A549 (cell line): ENCODE measurements around the gene RALGDS. TPM values are rescaled to one million over a fixed set of nuclear protein-coding genes. Genes with fewer than 3 reads are reported as not detected.

Experiments
- ATAC-seq, 2 experiments: fragments of 200-7000 bp in 1 of 2; fragments of >200 bp in 1 of 2; cut with Nextera tagmentation in 1 of 2; cut with Tn5 transposase in 1 of 2; 3 replicates each; pipeline versions ENCODE4 v1.8.0 to v1.9.1; 2018 to 2020; ENCODE audit warnings: mild to moderate bottlenecking in 1 of 2, moderate library complexity in 1 of 2
- CTCF ChIA-PET: fragments of 300-600 bp; sonication (Branson Sonifier 250); formaldehyde crosslinking; extraction: SDS; loops from one replicate; lab custom pipeline; 2021; ENCODE audit warnings: antibody characterized with exemption, inconsistent platforms; lab: Yijun Ruan, JAX
- POLR2A ChIA-PET: fragments of 350-600 bp; formaldehyde crosslinking; extraction: SDS; loops from one replicate; lab custom pipeline; 2021; ENCODE audit warnings: antibody characterized with exemption, inconsistent platforms; lab: Yijun Ruan, JAX
- DNase-seq, 2 experiments: peaks; one replicate each; pipeline versions ENCODE4 v3.0.0 to v3.0.0-alpha.2; 2011 to 2016; ENCODE audit warnings: low read depth in 1 of 2, low spot score in 1 of 2
- FAIRE-seq: peaks from 2 replicates; lab custom pipeline; 2011; peaks lifted over from hg19 to GRCh38; lab: Jason Lieb, UNC
- H3K27ac ChIP-seq, 2 experiments: fragments of >200 bp; sonication (Bioruptor Twin); formaldehyde crosslinking; 3 replicates each; pipeline ENCODE4 v1.5.1; 2016 to 2017
- H3K4me1 ChIP-seq: fragments of >200 bp; sonication (Bioruptor Twin); formaldehyde crosslinking; 3 replicates; pipeline ENCODE4 v1.6.1; 2016
- H3K4me2 ChIP-seq: fragments of >200 bp; sonication (Bioruptor Twin); formaldehyde crosslinking; 3 replicates; pipeline ENCODE4 v1.6.1; 2016
- H3K4me3 ChIP-seq: fragments of >200 bp; sonication (Bioruptor Twin); formaldehyde crosslinking; 3 replicates; pipeline ENCODE4 v1.5.1; 2016
- H3K9me3 ChIP-seq: fragments of >200 bp; sonication (Bioruptor Twin); formaldehyde crosslinking; 3 replicates; pipeline ENCODE4 v1.6.1; 2016
- CHD2 ChIP-seq: fragments of 150-350 bp; IDR thresholded peaks from 2 replicates; pipeline ENCODE4 v1.6.1; 2014; ENCODE audit warnings: low read length; ENCODE audit not compliant: partially characterized antibody
- CHD4 ChIP-seq: fragments of 200-600 bp; sonication (generic); IDR thresholded peaks from 2 replicates; pipeline ENCODE4 v1.6.1; 2016; ENCODE audit warnings: antibody characterized with exemption, mild to moderate bottlenecking, borderline replicate concordance
- EHMT2 ChIP-seq: fragments of 200-600 bp; sonication (generic); IDR thresholded peaks from 2 replicates; pipeline ENCODE4 v1.6.1; 2016; ENCODE audit warnings: antibody characterized with exemption, low read depth, mild to moderate bottlenecking, moderate library complexity
- ESRRA ChIP-seq: fragments of 150-350 bp; IDR thresholded peaks from 2 replicates; pipeline ENCODE4 v1.6.1; 2014; ENCODE audit warnings: mild to moderate bottlenecking, low read length, borderline replicate concordance
- HOXB13 ChIP-seq: fragments of 250-450 bp; sonication (Bioruptor Pico); IDR thresholded peaks from 2 replicates; pipeline ENCODE4 v1.5.0; 2020; ENCODE audit warnings: low read depth, mild to moderate bottlenecking, moderate library complexity
- HOXB5 ChIP-seq: fragments of 250-450 bp; sonication (Bioruptor Pico); IDR thresholded peaks from 2 replicates; pipeline ENCODE4 v1.5.0; 2020; ENCODE audit warnings: mild to moderate bottlenecking, moderate library complexity
- JUNB ChIP-seq: fragments of >200 bp; sonication (Bioruptor Twin); formaldehyde crosslinking; IDR thresholded peaks from 2 replicates; pipeline ENCODE4 v1.6.1; 2016
- MYC ChIP-seq: IDR thresholded peaks from 2 replicates; pipeline ENCODE4 v1.6.1; 2012; ENCODE audit warnings: mild to moderate bottlenecking, inconsistent platforms, low read length, improper control_type of control experiment, borderline replicate concordance
- NR3C1 ChIP-seq: fragments of >200 bp; sonication (Bioruptor Twin); formaldehyde crosslinking; IDR thresholded peaks from 3 replicates; pipeline ENCODE4 v1.6.1; 2017
- RAD21 ChIP-seq, 2 experiments: fragments of >200 bp in 1 of 2; sonication (Bioruptor Twin) in 1 of 2; formaldehyde crosslinking in 1 of 2; IDR thresholded peaks in 1 of 2; conservative IDR thresholded peaks in 1 of 2; 2 replicates in 1 of 2; 3 replicates in 1 of 2; pipeline ENCODE4 v1.6.1; 2012 to 2018; ENCODE audit warnings: inconsistent platforms in 1 of 2
- RARB ChIP-seq: fragments of 250-450 bp; sonication (Bioruptor Pico); IDR thresholded peaks from 2 replicates; pipeline ENCODE4 v1.8.0; 2021; ENCODE audit warnings: mild to moderate bottlenecking, moderate library complexity
- RCOR1 ChIP-seq: fragments of 150-350 bp; IDR thresholded peaks from 2 replicates; pipeline ENCODE4 v1.6.1; 2014; ENCODE audit warnings: antibody characterized with exemption, low read length, low read depth
- RNF2 ChIP-seq: fragments of 200-600 bp; sonication (generic); IDR thresholded peaks from 2 replicates; pipeline ENCODE4 v1.6.1; 2016; ENCODE audit warnings: low read depth, mild to moderate bottlenecking, antibody characterized with exemption, moderate library complexity, borderline replicate concordance
- SMC3 ChIP-seq: fragments of >200 bp; sonication (Bioruptor Twin); formaldehyde crosslinking; IDR thresholded peaks from 3 replicates; pipeline ENCODE4 v1.6.1; 2018; ENCODE audit warnings: inconsistent platforms
- TP53 ChIP-seq: fragments of 250-450 bp; sonication (Bioruptor Pico); IDR thresholded peaks from 2 replicates; pipeline ENCODE4 v1.5.0; 2021; ENCODE audit warnings: mild to moderate bottlenecking, moderate library complexity
- ZFP36 ChIP-seq: fragments of 450-650 bp; IDR thresholded peaks from 2 replicates; pipeline ENCODE4 v1.6.1; 2014; ENCODE audit warnings: borderline replicate concordance; ENCODE audit not compliant: partially characterized antibody
- WGBS: methylation state at CpG from one replicate; pipeline ENCODE4 v1.1.6; 2017; ENCODE audit errors: missing lambda C conversion rate; 5-methylcytosine and 5-hydroxymethylcytosine counted together
- polyA plus RNA-seq, 4 experiments: library from polyadenylated mRNA; depleted of rRNA in 3 of 4; stranded (reverse); fragments of >200 nt; fragmentation: RNase III in 1 of 4; extraction: RNeasy Plus Mini Kit Qiagen cat#74134 plus additional on column Dnase treatment in 1 of 4; gene quantifications; 2 replicates in 3 of 4; 3 replicates in 1 of 4; pipeline ENCODE4 v1.2.3, GENCODE V29; 2011 to 2017
- TF ChIP-seq, protein P1 (sequence below): IDR thresholded peaks from 2 replicates; pipeline ENCODE4 v1.6.1; 2012
- TF ChIP-seq, protein P2 (sequence below): fragments of >200 bp; sonication (Bioruptor Twin); formaldehyde crosslinking; IDR thresholded peaks from 3 replicates; pipeline ENCODE4 v1.5.1; 2016
- TF ChIP-seq, protein P3 (sequence below): fragments of 250-450 bp; sonication (Bioruptor Pico); IDR thresholded peaks from 2 replicates; pipeline ENCODE4 v1.5.0; 2020; ENCODE audit warnings: low read depth, mild to moderate bottlenecking, moderate library complexity
- TF ChIP-seq, protein P4 (sequence below): fragments of 250-450 bp; sonication (Bioruptor Pico); IDR thresholded peaks from 2 replicates; pipeline ENCODE4 v1.5.0; 2021; ENCODE audit warnings: mild to moderate bottlenecking, moderate library complexity, borderline replicate concordance

RALGDS gene
- polyA plus RNA-seq, 2 of the 4 experiments (the other 2 are of a cell fraction) = 8.9 to 12.1 TPM

DNA sequence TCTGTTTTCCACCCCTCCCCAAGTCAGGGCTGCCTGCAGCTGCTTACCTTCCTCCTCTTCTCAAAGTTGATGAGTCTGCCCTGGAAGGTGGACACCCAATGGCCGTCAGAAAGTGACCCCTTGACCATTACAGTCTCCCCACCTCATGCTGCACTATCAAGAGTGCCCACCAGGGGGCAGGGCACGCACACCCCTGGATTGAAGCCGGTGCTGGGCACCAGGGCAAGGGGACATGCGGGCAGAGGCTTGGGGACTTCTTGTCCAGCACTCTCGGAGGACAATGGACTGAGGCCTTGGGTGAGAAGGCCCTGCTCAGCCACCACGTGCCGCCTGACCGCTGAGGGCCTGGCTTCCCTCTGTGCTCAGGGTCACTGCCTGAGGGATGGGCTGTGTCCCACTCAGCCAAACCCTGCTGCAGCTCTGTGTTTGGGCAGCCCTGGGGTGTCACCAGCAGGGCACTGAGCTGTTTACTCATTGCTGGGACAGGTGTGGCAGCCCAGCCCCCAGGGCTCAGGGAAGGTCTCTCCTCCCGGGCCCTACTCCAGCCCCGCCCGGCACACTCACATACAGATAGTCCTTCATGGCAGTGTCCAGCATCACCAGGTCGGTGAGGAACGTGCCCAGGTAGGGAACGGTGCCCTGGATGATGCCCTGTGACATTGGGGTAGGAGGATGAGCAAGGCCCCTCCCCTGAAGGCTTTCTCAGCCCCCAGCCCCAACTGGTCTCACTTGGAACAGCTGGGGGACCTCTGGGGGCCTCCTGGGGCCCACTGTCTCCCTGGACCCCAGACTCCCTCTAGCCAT lies 17.7 kb downstream of the RALGDS start:
- FAIRE-seq (no peak), ATAC-seq (peak; percentile 72 to 90), DNase-seq (peak; percentile 53 to 72)
- Histone ChIP-seq H3K4me3 (no peak overlapping the region), H3K9me3 (no peaks in the 10 kb centered on the region), H3K4me2 (0 out of 3 replicates have a peak overlapping the region, but pooled peaks have one; percentile 8), H3K27ac (0 out of 6 replicates have a peak overlapping the region, but pooled peaks of 1 of the 2 experiments have one; percentile 8), H3K4me1 (peaks cover 5% of the 10 kb centered on the region; the same call in 1 of the 3 replicates)
- ChIA-PET POLR2A (interaction anchor here (1.0 to 1.3 kb wide), 2 partner anchors 41 to 46 kb away, joined by 4 read pairs; no protein-coding TSS in a partner anchor), CTCF (interaction anchor here (0.7 to 30.3 kb wide), 28 partner anchors 9 to 301 kb away, joined by 3 to 1284 read pairs (median 4); partner anchors contain the start of genes GTF3C5 and RALGDS)
- 50% methylated on average over 9 of the region's 14 CpGs for WGBS
- TF ChIP-seq, protein P1, sequence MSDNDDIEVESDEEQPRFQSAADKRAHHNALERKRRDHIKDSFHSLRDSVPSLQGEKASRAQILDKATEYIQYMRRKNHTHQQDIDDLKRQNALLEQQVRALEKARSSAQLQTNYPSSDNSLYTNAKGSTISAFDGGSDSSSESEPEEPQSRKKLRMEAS = peak; percentile 41; the same call in 1 of the 2 replicates
- TF ChIP-seq EHMT2 (no peak), HOXB13 (CRISPR knock-in tag) (no peak), RARB (CRISPR knock-in tag) (no peak), RAD21 (conservative IDR thresholded peaks at IDR 0.05 in 1 of 2, IDR thresholded peaks at IDR 0.05 in 1 of 2) (peak; percentile 95 to 97), SMC3 (peak; percentile 95), TP53 (CRISPR knock-in tag) (no peak)
- TF ChIP-seq, protein P2, sequence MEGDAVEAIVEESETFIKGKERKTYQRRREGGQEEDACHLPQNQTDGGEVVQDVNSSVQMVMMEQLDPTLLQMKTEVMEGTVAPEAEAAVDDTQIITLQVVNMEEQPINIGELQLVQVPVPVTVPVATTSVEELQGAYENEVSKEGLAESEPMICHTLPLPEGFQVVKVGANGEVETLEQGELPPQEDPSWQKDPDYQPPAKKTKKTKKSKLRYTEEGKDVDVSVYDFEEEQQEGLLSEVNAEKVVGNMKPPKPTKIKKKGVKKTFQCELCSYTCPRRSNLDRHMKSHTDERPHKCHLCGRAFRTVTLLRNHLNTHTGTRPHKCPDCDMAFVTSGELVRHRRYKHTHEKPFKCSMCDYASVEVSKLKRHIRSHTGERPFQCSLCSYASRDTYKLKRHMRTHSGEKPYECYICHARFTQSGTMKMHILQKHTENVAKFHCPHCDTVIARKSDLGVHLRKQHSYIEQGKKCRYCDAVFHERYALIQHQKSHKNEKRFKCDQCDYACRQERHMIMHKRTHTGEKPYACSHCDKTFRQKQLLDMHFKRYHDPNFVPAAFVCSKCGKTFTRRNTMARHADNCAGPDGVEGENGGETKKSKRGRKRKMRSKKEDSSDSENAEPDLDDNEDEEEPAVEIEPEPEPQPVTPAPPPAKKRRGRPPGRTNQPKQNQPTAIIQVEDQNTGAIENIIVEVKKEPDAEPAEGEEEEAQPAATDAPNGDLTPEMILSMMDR = peak; percentile 96

DNA sequence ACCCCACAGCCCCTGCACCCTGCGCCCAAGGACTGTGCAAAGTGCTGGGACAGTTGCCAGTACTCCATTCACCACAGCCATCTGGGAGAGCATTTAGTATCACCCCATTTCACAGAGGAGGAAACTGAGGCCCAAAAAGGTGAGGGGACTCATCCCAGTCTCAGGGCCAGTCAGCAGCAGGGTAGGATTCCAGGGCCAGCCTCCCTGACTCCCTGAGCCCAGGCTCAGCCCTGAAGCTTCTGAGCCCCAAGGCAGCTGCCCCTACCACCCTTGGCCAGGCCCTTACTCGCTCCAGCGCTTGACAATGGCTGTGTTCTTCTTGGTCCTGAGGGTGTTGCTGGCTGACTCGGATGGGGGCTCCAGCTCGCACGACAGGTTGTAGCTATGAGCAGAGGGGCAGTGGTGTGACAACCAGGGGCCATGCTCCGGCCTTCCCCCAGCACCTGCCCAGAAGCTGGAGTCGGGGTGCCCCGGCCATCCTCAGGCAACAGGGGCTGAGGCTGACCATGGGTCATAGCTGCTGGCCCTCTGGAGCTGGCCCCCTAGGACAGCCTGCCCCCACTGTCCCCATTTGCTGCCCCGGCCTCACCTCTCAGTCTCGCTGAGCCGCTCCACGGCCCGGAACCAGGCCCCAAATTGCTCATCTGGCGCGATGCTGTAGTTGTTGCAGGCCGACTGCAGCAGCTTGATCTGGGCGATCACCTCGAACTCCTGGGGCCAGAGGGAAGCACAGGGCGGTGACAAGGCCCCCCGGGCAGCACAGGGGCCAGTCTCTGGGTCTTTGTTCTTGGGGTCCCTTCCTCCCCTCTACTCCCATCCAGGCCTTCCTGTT lies 18.6 kb downstream of the RALGDS start:
- no peak for DNase-seq
- no peak for TF ChIP-seq ESRRA
- TF ChIP-seq, all 56 proteins: peak for 0
- no peak for ATAC-seq
- no peak overlapping the region for H3K4me3 ChIP-seq
- WGBS = 77% methylated on average over 7 of the region's 21 CpGs
- H3K27ac ChIP-seq = no peak overlapping the region
- FAIRE-seq = no peak
- peaks cover 5% of the 10 kb centered on the region; the same call in 1 of the 3 replicates for H3K4me1 ChIP-seq
- POLR2A ChIA-PET = interaction anchor here (1.1 to 1.3 kb wide), 2 partner anchors 47 to 72 kb away, joined by 3 to 4 read pairs; partner anchors contain the start of gene GTF3C5
- CTCF ChIA-PET = interaction anchor here (0.7 to 30.3 kb wide), 25 partner anchors 8 to 302 kb away, joined by 3 to 1284 read pairs (median 4); partner anchors contain the start of genes GTF3C5 and RALGDS
- H3K9me3 ChIP-seq = 0 out of 3 replicates have a peak, but pooled peaks cover 1% of the 10 kb centered on the region
- no peak overlapping the region for H3K4me2 ChIP-seq

DNA sequence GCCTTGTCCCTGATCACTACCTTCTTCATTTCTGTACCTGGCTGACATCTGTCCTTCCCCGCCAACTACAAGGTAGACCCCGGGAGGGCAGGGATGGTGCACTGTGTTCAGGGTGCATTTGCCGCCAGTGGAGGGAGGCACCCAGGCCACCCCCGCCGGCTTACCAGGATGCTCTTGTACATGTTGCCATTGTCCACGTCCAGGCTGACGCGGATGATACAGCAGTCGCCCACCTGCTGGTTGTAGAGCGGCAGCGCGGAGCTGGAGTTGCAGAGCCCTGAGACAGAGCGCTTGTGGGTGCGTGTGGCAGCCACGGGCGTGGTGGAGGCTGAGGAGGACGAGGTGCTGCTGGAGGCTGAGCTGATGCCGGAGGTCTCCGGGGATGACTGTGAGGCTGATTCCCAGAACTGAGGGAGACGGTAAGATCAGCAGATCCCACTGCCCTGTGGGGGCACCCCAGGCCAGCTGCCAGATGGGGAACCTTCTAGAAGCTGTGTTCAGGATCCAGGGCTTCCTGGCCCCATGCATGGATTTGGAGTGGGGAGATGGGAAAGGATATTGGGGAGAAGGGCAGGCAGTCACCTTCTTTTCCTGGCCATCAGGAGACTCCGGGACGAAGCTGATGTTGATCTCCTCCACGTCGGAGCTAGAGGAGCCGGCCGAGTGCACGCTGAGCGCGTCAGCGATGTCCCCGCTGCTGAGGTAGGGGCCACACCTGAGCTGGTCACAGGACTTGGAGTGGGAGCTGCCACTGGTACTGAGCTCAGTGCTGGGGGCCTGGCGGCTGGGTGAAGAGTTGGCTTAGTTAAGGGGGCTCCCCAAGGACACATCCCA lies 19.5 kb downstream of the RALGDS start:
- no peak overlapping the region for H3K27ac ChIP-seq
- H3K4me2 ChIP-seq = no peak overlapping the region
- no peak for TF ChIP-seq HOXB5 (CRISPR knock-in tag)
- TF ChIP-seq CHD2 = no peak
- no peak for TF ChIP-seq RNF2
- TF ChIP-seq ZFP36 = no peak
- TF ChIP-seq MYC = no peak
- TF ChIP-seq TP53 (CRISPR knock-in tag) = no peak
- TF ChIP-seq RCOR1 = no peak
- TF ChIP-seq, protein P3, sequence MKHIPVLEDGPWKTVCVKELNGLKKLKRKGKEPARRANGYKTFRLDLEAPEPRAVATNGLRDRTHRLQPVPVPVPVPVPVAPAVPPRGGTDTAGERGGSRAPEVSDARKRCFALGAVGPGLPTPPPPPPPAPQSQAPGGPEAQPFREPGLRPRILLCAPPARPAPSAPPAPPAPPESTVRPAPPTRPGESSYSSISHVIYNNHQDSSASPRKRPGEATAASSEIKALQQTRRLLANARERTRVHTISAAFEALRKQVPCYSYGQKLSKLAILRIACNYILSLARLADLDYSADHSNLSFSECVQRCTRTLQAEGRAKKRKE (CRISPR knock-in tag) = no peak
- TF ChIP-seq CHD4 = no peak
- TF ChIP-seq JUNB = no peak
- TF ChIP-seq, protein P4, sequence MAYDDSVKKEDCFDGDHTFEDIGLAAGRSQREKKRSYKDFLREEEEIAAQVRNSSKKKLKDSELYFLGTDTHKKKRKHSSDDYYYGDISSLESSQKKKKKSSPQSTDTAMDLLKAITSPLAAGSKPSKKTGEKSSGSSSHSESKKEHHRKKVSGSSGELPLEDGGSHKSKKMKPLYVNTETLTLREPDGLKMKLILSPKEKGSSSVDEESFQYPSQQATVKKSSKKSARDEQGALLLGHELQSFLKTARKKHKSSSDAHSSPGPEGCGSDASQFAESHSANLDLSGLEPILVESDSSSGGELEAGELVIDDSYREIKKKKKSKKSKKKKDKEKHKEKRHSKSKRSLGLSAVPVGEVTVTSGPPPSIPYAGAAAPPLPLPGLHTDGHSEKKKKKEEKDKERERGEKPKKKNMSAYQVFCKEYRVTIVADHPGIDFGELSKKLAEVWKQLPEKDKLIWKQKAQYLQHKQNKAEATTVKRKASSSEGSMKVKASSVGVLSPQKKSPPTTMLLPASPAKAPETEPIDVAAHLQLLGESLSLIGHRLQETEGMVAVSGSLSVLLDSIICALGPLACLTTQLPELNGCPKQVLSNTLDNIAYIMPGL (CRISPR knock-in tag) = no peak
- no peak for TF ChIP-seq NR3C1
- no peak for FAIRE-seq
- no peak for ATAC-seq
- peaks cover 8% of the 10 kb centered on the region; the same call in 1 of the 3 replicates for H3K9me3 ChIP-seq
- 95% methylated on average over 23 of the region's 32 CpGs for WGBS
- CTCF ChIA-PET = interaction anchor here (0.6 to 30.3 kb wide), 16 partner anchors 7 to 190 kb away, joined by 3 to 1284 read pairs (median 6); partner anchors contain the start of genes GTF3C5 and RALGDS
- DNase-seq = no peak
- no peak overlapping the region for H3K4me3 ChIP-seq
- POLR2A ChIA-PET = interaction anchor here (1.1 kb wide), 1 partner anchor 71 kb away, joined by 3 read pairs; the partner anchor contains the start of gene GTF3C5
- H3K4me1 ChIP-seq = peaks cover 5% of the 10 kb centered on the region; the same call in 1 of the 3 replicates
